Liver (tissue), 3 donors: ENCODE data around the gene CHRM1.

ENCODE experiments used
- EGR1 ChIP-seq, 2 donors: IDR thresholded peaks; 2 replicates each; pipeline ENCODE4 v1.6.1; 2016 to 2018; ENCODE audit warnings: antibody characterized with exemption in 2 of 2, low read depth in 2 of 2
- GABPA ChIP-seq, 2 donors: IDR thresholded peaks in 1 of 2; conservative IDR thresholded peaks in 1 of 2; 2 replicates each; pipeline ENCODE4 v1.6.1; 2016; ENCODE audit warnings: antibody characterized with exemption in 2 of 2, mild to moderate bottlenecking in 1 of 2, moderate library complexity in 1 of 2
- JUND ChIP-seq, 2 donors: IDR thresholded peaks; 2 replicates each; pipeline ENCODE4 v1.6.1; 2016; ENCODE audit warnings: antibody characterized with exemption in 2 of 2
- RAD21 ChIP-seq, 2 donors: IDR thresholded peaks; 2 replicates each; pipeline ENCODE4 v1.6.1; 2016; ENCODE audit warnings: antibody characterized with exemption in 2 of 2, mild to moderate bottlenecking in 2 of 2
- TAF1 ChIP-seq: conservative IDR thresholded peaks from 2 replicates; pipeline ENCODE4 v1.6.1; 2016; ENCODE audit warnings: antibody characterized with exemption, mild to moderate bottlenecking
- TF ChIP-seq, protein P1 (sequence below): fragments of 150-350 bp; IDR thresholded peaks from 2 replicates; pipeline ENCODE4 v1.5.1; 2017; ENCODE audit warnings: improper control_type of control experiment, low read depth, low read length; ENCODE audit not compliant: missing input control
- TF ChIP-seq, protein P2 (sequence below): IDR thresholded peaks from 2 replicates; pipeline ENCODE4 v1.6.1; 2016; ENCODE audit warnings: antibody characterized with exemption
- TF ChIP-seq, protein P3 (sequence below): IDR thresholded peaks from 2 replicates; pipeline ENCODE4 v1.6.1; 2016; ENCODE audit warnings: antibody characterized with exemption, mild to moderate bottlenecking
- TF ChIP-seq, protein P4 (sequence below): IDR thresholded peaks from 2 replicates; pipeline ENCODE4 v1.6.1; 2016; ENCODE audit warnings: antibody characterized with exemption
- donor health status: healthy.
- donor health status: healthy.

DNA sequence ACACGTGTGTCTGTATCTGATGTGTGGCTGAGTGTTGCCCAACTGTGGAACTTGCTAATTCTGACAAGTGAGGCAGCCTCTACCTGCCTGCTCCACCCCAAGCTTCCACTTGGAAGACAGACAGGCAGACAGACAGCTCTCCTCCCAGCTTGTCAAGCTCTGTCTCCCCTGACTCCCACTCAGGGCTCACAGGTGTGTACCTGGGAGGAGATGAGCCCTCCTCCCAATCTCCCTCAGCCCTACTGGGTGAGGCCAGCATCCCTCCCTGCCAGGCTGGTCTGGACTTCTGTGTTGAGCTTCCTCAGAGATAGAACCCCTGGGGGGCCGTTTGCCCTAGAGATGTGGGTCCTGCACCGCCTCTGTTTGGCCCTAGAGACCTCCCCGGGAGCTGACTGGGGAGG lies 1.0 kb upstream of the CHRM1 start:
- TF ChIP-seq, protein P1, sequence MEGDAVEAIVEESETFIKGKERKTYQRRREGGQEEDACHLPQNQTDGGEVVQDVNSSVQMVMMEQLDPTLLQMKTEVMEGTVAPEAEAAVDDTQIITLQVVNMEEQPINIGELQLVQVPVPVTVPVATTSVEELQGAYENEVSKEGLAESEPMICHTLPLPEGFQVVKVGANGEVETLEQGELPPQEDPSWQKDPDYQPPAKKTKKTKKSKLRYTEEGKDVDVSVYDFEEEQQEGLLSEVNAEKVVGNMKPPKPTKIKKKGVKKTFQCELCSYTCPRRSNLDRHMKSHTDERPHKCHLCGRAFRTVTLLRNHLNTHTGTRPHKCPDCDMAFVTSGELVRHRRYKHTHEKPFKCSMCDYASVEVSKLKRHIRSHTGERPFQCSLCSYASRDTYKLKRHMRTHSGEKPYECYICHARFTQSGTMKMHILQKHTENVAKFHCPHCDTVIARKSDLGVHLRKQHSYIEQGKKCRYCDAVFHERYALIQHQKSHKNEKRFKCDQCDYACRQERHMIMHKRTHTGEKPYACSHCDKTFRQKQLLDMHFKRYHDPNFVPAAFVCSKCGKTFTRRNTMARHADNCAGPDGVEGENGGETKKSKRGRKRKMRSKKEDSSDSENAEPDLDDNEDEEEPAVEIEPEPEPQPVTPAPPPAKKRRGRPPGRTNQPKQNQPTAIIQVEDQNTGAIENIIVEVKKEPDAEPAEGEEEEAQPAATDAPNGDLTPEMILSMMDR, result no peak
- TF ChIP-seq RAD21 (IDR thresholded peaks at IDR 0.05) (no peak), JUND (IDR thresholded peaks at IDR 0.05) (no peak), EGR1 (IDR thresholded peaks at IDR 0.05; ENCODE audit: low read depth in 2 of 2) (no peak), GABPA (IDR thresholded peaks at IDR 0.05 in 1 of 2, conservative IDR thresholded peaks at IDR 0.05 in 1 of 2) (no peak), TAF1 (no peak)
- TF ChIP-seq, protein P2, sequence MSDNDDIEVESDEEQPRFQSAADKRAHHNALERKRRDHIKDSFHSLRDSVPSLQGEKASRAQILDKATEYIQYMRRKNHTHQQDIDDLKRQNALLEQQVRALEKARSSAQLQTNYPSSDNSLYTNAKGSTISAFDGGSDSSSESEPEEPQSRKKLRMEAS, result no peak
- TF ChIP-seq, protein P3, sequence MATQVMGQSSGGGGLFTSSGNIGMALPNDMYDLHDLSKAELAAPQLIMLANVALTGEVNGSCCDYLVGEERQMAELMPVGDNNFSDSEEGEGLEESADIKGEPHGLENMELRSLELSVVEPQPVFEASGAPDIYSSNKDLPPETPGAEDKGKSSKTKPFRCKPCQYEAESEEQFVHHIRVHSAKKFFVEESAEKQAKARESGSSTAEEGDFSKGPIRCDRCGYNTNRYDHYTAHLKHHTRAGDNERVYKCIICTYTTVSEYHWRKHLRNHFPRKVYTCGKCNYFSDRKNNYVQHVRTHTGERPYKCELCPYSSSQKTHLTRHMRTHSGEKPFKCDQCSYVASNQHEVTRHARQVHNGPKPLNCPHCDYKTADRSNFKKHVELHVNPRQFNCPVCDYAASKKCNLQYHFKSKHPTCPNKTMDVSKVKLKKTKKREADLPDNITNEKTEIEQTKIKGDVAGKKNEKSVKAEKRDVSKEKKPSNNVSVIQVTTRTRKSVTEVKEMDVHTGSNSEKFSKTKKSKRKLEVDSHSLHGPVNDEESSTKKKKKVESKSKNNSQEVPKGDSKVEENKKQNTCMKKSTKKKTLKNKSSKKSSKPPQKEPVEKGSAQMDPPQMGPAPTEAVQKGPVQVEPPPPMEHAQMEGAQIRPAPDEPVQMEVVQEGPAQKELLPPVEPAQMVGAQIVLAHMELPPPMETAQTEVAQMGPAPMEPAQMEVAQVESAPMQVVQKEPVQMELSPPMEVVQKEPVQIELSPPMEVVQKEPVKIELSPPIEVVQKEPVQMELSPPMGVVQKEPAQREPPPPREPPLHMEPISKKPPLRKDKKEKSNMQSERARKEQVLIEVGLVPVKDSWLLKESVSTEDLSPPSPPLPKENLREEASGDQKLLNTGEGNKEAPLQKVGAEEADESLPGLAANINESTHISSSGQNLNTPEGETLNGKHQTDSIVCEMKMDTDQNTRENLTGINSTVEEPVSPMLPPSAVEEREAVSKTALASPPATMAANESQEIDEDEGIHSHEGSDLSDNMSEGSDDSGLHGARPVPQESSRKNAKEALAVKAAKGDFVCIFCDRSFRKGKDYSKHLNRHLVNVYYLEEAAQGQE, result no peak
- TF ChIP-seq, protein P4, sequence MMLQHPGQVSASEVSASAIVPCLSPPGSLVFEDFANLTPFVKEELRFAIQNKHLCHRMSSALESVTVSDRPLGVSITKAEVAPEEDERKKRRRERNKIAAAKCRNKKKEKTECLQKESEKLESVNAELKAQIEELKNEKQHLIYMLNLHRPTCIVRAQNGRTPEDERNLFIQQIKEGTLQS, result no peak
